GM12801 (cell line): ENCODE results near the gene ARL8A.

ENCODE experiments used
- CTCF ChIP-seq: IDR thresholded peaks from one replicate; pipeline ENCODE4 v1.5.1; 2011; ENCODE audit warnings: control low read depth; ENCODE audit not compliant: insufficient read length; ENCODE audit errors: extremely low read depth

Gene ARL8A

GRCh38 chr1:202187697-202188407, 43.3 kb upstream of the ARL8A start:
- no peak for TF ChIP-seq CTCF

GRCh38 chr1:202187041-202187671, 42.6 kb upstream of the ARL8A start:
- TF ChIP-seq CTCF, result no peak

GRCh38 chr1:202186327-202186726, 41.8 kb upstream of the ARL8A start:
- TF ChIP-seq CTCF, result no peak

- TF ChIP-seq CTCF, result no peak
Observed at GRCh38 chr1:202184750-202185460, 40.4 kb upstream of the ARL8A start.

DNA sequence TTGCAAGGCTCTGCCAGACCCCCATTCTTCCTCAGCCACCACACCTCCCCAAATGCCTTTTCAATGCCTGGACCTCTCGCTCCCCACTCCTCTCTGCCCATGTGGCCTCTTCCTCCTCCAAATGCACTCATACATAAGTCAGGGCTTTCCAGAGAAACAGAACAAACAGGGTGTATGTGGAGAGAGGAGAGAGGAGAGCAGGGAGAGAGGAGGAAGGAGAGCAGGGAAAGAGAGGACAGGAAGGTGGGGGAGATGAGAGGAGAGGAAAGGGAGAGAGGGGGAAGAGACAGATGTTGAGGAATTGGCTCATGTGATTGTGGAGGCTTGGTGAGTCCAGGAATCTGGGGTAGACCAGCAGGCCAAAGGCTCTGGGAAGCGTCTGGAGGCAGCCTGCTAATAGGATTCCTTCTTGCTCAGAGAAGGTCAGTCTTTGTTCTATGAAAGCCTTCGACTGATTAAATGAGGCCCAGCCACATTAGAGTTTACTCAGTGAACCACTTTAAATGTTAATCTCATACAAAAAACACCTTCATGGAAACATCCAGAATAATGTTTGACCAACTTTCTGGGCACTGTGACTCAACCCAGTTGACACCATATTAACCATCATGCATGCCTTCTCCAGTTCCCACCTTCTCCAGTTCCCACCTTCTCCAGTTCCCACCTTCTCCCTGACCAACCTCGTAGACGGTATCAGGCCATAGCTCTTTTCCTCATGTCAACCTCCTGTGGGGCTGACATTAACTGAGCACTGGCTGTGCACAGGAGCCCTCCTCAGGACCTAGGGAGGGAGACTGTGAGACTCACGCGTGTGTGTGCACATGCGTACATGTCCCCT, 37.7 kb upstream of the ARL8A start:
- no peak for TF ChIP-seq CTCF

DNA sequence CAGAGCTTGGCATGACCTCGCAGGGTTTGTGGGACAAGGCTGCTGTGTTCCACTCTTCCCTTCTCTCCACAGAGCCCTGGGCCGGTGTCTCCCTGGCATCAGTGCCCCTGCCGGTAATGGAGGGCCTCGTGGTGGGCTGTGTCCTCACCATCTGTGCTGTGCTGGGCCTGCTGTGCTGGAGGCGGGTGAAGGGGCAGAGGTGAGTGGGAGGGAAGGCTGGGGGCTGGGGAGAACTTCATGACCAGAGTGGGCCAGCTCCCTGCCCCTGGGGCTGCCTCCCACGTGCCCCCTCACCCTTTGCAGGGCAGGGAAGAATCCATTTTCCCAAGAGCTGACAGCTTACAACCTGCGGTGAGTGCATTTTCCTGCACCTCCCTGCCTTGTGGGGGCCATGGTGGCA, 37.0 kb upstream of the ARL8A start:
- no peak for TF ChIP-seq CTCF
